ENCODE measurements around the gene AP4S1. TPM values are rescaled to one million over a fixed set of nuclear protein-coding genes. Genes with fewer than 3 reads are reported as not detected.

Gene AP4S1
- total and polyA plus RNA-seq, 2 of the 8 experiments (the other 6 are each of a cell fraction or from before 2014, with no cell fraction given) = 2.8 to 9.9 TPM

- peaks cover 0 to 5% (median 0%) of the 10 kb centered on the region in 4 experiments; a peak in 2 of 7 replicates for H3K4me1 ChIP-seq (replicated peaks in 1 of 4; ENCODE audit: control insufficient read depth in 3 of 4, insufficient read depth in 4 of 4, low read length in 3 of 4)
- H3K4me2 ChIP-seq (ENCODE audit: insufficient read depth in 1 of 2, low read depth in 2 of 2, low read length in 2 of 2) = no peak overlapping the region
- H2BK120ac ChIP-seq (replicated peaks; ENCODE audit: low read depth, low read length) = no peak overlapping the region
- DNase-seq (ENCODE audit: low read depth in 1 of 2, low spot score in 2 of 2) (no peak), FAIRE-seq (no peak)
- no peak overlapping the region for H2BK12ac ChIP-seq (ENCODE audit: low read depth, low read length)
- ChIA-PET CTCF (ENCODE audit: partially characterized antibody) (interaction anchor here (0.5 to 1.4 kb wide), 4 partner anchors 10 to 94 kb away, joined by 3 to 4 read pairs (median 3); no protein-coding TSS in a partner anchor), POLR2A (ENCODE audit: partially characterized antibody) (interaction anchor here (0.6 kb wide), 1 partner anchor 38 kb away, joined by 3 read pairs; no protein-coding TSS in a partner anchor)
- peaks cover 0 to 11% of the 10 kb centered on the region in 2 experiments for H4K20me1 ChIP-seq (replicated peaks in 1 of 2; ENCODE audit: control insufficient read depth in 1 of 2, insufficient read depth in 2 of 2, low read length in 2 of 2)
- H3K4ac ChIP-seq (replicated peaks; ENCODE audit: insufficient read length, low read depth, low read length) = no peak overlapping the region
- H3K9me3 ChIP-seq (ENCODE audit: insufficient read depth in 2 of 2, low read depth in 1 of 2, low read length in 1 of 2) = no peaks in the 10 kb centered on the region
- no peaks in the 10 kb centered on the region for H3K23me2 ChIP-seq (ENCODE audit: low read depth, low read length)
- H3K27ac ChIP-seq (ENCODE audit: low read depth, low read length) = no peak overlapping the region
- no peak overlapping the region for H3K14ac ChIP-seq (ENCODE audit: insufficient read length)
- H3K79me2 ChIP-seq (ENCODE audit: control insufficient read depth in 1 of 2, insufficient read depth in 2 of 2, low read length in 2 of 2) = peaks cover 0 to 96% of the 10 kb centered on the region in 2 experiments; a peak in 3 of 4 replicates
- H3K23ac ChIP-seq (ENCODE audit: insufficient read length) = no peak overlapping the region
- H3K27me3 ChIP-seq (replicated peaks in 1 of 4; ENCODE audit: control insufficient read depth in 3 of 4, extremely low read depth in 1 of 4, insufficient read depth in 3 of 4, low read length in 3 of 4) = no peaks in the 10 kb centered on the region
- peaks cover 4% of the 10 kb centered on the region for H3K79me1 ChIP-seq (ENCODE audit: low read depth, low read length)
- no peak overlapping the region for H3K56ac ChIP-seq (replicated peaks; ENCODE audit: insufficient read length, low read depth, low read length)
- no peak overlapping the region for H2BK5ac ChIP-seq (ENCODE audit: low read depth, low read length)
- H2AFZ ChIP-seq (ENCODE audit: low read length) = no peak overlapping the region
- H3K4me3 ChIP-seq (ENCODE audit: extremely low read depth in 1 of 4, insufficient read depth in 2 of 4, low read depth in 3 of 4, low read length in 4 of 4) = no peak overlapping the region
- no peak overlapping the region for H4K91ac ChIP-seq (replicated peaks; ENCODE audit: insufficient read length, low read length)
- no peak overlapping the region for H2BK20ac ChIP-seq (ENCODE audit: low read length)
- H3K9ac ChIP-seq (replicated peaks in 1 of 4; ENCODE audit: extremely low read depth in 1 of 4, low read depth in 3 of 4, low read length in 3 of 4) = no peak overlapping the region
- no peak overlapping the region for H3K18ac ChIP-seq (ENCODE audit: extremely low read depth, low read length)
- H2AK5ac ChIP-seq (ENCODE audit: low read depth, low read length) = no peak overlapping the region
- no peak overlapping the region for H4K5ac ChIP-seq (ENCODE audit: insufficient read length, low read depth, low read length)
- no peak overlapping the region for H4K8ac ChIP-seq (ENCODE audit: extremely low read depth, insufficient read depth, low read length)
- no peaks in the 10 kb centered on the region for H3K36me3 ChIP-seq (ENCODE audit: control insufficient read depth in 2 of 4, insufficient read depth in 4 of 4, low read length in 3 of 4)
- no peak overlapping the region for H2BK15ac ChIP-seq (ENCODE audit: low read length)
- TF ChIP-seq EGR1 (IDR thresholded peaks at IDR 0.05; ENCODE audit: borderline replicate concordance, low read depth, low read length) = no peak
- no peak for TF ChIP-seq RFX5 (IDR thresholded peaks at IDR 0.05; ENCODE audit: borderline replicate concordance, low read depth, low read length)
- no peak for TF ChIP-seq JUN (IDR thresholded peaks at IDR 0.05; ENCODE audit: low read depth, low read length)
- no peak for TF ChIP-seq TEAD4 (IDR thresholded peaks at IDR 0.05; ENCODE audit: low read depth, low read length)
- TF ChIP-seq TCF12 (IDR thresholded peaks at IDR 0.05; ENCODE audit: low read depth, low read length) = no peak
- TF ChIP-seq CTCF (IDR thresholded peaks at IDR 0.05; ENCODE audit: control extremely low read depth in 1 of 3, insufficient read depth in 1 of 3, low read depth in 1 of 3, low read length in 3 of 3) = no peak
- TF ChIP-seq SIN3A (conservative IDR thresholded peaks at IDR 0.05 in 1 of 2, IDR thresholded peaks at IDR 0.05 in 1 of 2; ENCODE audit: low read depth in 1 of 2, low read length in 2 of 2) = no peak
- no peak for TF ChIP-seq POU5F1 (IDR thresholded peaks at IDR 0.05; ENCODE audit: low read depth, low read length)
- TF ChIP-seq EP300 (IDR thresholded peaks at IDR 0.05; ENCODE audit: borderline replicate concordance in 1 of 2, low read depth in 2 of 2, low read length in 2 of 2) = no peak
- no peak for TF ChIP-seq ZNF274 (IDR thresholded peaks at IDR 0.05; ENCODE audit: borderline replicate concordance, extremely low read depth, low read length)
- TF ChIP-seq NRF1 (IDR thresholded peaks at IDR 0.05; ENCODE audit: low read depth, low read length) = no peak
- TF ChIP-seq POLR2AphosphoS5 (IDR thresholded peaks at IDR 0.05; ENCODE audit: low read depth, low read length) = no peak
- no peak for TF ChIP-seq BACH1 (IDR thresholded peaks at IDR 0.05; ENCODE audit: low read length)
Measured at GRCh38 chr14:30988509-30988908, 36.9 kb upstream of the AP4S1 start.
